NOMO-1 treated with DMSO at 0.1 percent for 48 hours (cell line): ENCODE data around the gene SCD5.

Experiments used
- DNase-seq: peaks from one replicate; lab custom pipeline; 2025; ENCODE audit not compliant: unreplicated experiment; lab: John Stamatoyannopoulos, UW

Gene SCD5

GRCh38 chr4:82773057-82773456, 25.5 kb downstream of the SCD5 start:
- DNase-seq: no peak

GRCh38 chr4:82770607-82771006, 28.0 kb downstream of the SCD5 start:
- no peak for DNase-seq

- no peak for DNase-seq
Observed at GRCh38 chr4:82765134-82765533, 33.5 kb downstream of the SCD5 start.

- no peak for DNase-seq
Observed at GRCh38 chr4:82761229-82761628, 37.4 kb downstream of the SCD5 start.

GRCh38 chr4:82758701-82759685, 39.6 kb downstream of the SCD5 start:
- no peak for DNase-seq

GRCh38 chr4:82756061-82756460, 42.5 kb downstream of the SCD5 start:
- DNase-seq: no peak

- no peak for DNase-seq
Observed at GRCh38 chr4:82755650-82756049, 42.9 kb downstream of the SCD5 start.

- no peak for DNase-seq
Observed at GRCh38 chr4:82754513-82755165, 44.0 kb downstream of the SCD5 start.

- no peak for DNase-seq
Observed at GRCh38 chr4:82753725-82754410, 44.7 kb downstream of the SCD5 start.

- DNase-seq: no peak
Observed at GRCh38 chr4:82753238-82753637, 45.4 kb downstream of the SCD5 start.

- no peak for DNase-seq
Observed at GRCh38 chr4:82748810-82749470, 49.7 kb downstream of the SCD5 start.

GRCh38 chr4:82747686-82748575, 50.7 kb downstream of the SCD5 start:
- no peak for DNase-seq

GRCh38 chr4:82746705-82747574, 51.7 kb downstream of the SCD5 start:
- DNase-seq: no peak

- DNase-seq: no peak
Observed at GRCh38 chr4:82745173-82745842, 53.3 kb downstream of the SCD5 start.

- DNase-seq: no peak
Observed at GRCh38 chr4:82744284-82744968, 54.2 kb downstream of the SCD5 start.

GRCh38 chr4:82741188-82741587, 57.4 kb downstream of the SCD5 start:
- no peak for DNase-seq

GRCh38 chr4:82739287-82740190, 59.1 kb downstream of the SCD5 start:
- DNase-seq: peak; percentile 67
